ENCODE data around the gene ASTL. TPM values are rescaled to one million over a fixed set of nuclear protein-coding genes. Genes with fewer than 3 reads are reported as not detected.

ASTL gene
- total and polyA plus RNA-seq, 2 experiments from 2014 or later, result not detected

DNA sequence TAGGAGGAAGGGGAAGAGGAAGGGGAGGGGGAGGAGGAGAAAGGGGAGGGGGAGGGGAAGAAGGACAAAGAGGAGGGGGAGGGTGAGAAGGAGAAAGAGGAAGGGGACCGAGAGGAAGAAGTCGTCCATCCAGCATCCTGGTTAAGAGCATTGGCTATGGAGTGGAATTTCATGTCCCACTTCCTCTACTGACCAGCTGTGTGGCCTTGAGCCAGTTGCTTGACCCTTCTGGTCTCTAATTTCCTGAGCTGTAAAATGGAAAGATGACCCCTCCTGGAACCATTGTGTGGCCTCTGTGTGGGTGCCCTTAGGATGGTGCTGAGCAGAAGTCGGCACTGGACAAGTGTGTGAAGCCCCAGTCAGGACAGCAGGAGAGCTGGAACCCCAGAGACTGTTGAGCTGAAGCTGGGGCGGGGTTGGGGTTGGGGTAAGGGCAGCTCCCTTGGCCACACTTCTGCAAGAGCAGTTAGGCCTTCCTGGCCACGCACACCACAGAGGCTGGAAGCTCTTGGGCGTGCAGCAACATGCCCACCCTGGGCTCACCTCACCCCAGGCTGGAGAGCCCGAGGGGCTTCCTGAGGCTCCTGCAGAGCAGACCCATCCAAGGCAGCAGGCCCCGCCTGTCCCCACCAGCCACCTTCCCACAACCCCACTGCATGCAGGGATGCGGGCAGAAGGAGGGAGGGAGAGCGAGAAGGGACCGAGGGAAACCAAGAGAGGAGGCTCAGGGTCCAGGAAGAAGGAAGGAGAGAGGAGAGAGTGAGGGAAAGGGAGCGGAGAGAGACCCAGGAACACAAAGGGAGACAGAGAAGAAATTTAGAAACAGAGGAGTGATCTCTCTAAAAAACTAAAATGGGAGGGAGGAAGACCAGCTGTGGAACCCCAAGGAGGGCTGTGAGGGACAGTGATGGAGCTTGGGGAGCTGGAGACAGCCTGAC, 38.2 kb downstream of the ASTL start:
- TF ChIP-seq, protein P1, sequence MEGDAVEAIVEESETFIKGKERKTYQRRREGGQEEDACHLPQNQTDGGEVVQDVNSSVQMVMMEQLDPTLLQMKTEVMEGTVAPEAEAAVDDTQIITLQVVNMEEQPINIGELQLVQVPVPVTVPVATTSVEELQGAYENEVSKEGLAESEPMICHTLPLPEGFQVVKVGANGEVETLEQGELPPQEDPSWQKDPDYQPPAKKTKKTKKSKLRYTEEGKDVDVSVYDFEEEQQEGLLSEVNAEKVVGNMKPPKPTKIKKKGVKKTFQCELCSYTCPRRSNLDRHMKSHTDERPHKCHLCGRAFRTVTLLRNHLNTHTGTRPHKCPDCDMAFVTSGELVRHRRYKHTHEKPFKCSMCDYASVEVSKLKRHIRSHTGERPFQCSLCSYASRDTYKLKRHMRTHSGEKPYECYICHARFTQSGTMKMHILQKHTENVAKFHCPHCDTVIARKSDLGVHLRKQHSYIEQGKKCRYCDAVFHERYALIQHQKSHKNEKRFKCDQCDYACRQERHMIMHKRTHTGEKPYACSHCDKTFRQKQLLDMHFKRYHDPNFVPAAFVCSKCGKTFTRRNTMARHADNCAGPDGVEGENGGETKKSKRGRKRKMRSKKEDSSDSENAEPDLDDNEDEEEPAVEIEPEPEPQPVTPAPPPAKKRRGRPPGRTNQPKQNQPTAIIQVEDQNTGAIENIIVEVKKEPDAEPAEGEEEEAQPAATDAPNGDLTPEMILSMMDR (IDR thresholded peaks at IDR 0.05; ENCODE audit: poor library complexity), result no peak
- TF ChIP-seq EZH2phosphoT487 (IDR thresholded peaks at IDR 0.05; ENCODE audit: low read depth, severe bottlenecking, unreplicated experiment), result no peak
- TF ChIP-seq EZH2 (IDR thresholded peaks at IDR 0.05; ENCODE audit: borderline replicate concordance), result no peak
- no peaks in the 10 kb centered on the region for H3K9me3 ChIP-seq (ENCODE audit: low read depth)
- no peak overlapping the region for H3K4me2 ChIP-seq
- DNase-seq (ENCODE audit: low spot score), result no peak
- no peak overlapping the region for H3K4me3 ChIP-seq
- H3K27ac ChIP-seq, result no peak overlapping the region
- H3K9me2 ChIP-seq (replicated peaks; ENCODE audit: insufficient read depth), result no peaks in the 10 kb centered on the region
- H3K4me1 ChIP-seq (ENCODE audit: insufficient read depth), result no peaks in the 10 kb centered on the region
- no peaks in the 10 kb centered on the region for H3K79me2 ChIP-seq
- H3K36me3 ChIP-seq (replicated peaks; ENCODE audit: insufficient read depth, low read depth), result no peaks in the 10 kb centered on the region
- H2AFZ ChIP-seq, result no peak overlapping the region
- WGBS (ENCODE audit: low lambda C conversion rate, missing lambda C conversion rate), result 81% methylated on average over 10 of the region's 12 CpGs
- no peaks in the 10 kb centered on the region for H3K27me3 ChIP-seq
- H4K20me1 ChIP-seq (ENCODE audit: insufficient read depth, poor library complexity, severe bottlenecking), result no peaks in the 10 kb centered on the region

DNA sequence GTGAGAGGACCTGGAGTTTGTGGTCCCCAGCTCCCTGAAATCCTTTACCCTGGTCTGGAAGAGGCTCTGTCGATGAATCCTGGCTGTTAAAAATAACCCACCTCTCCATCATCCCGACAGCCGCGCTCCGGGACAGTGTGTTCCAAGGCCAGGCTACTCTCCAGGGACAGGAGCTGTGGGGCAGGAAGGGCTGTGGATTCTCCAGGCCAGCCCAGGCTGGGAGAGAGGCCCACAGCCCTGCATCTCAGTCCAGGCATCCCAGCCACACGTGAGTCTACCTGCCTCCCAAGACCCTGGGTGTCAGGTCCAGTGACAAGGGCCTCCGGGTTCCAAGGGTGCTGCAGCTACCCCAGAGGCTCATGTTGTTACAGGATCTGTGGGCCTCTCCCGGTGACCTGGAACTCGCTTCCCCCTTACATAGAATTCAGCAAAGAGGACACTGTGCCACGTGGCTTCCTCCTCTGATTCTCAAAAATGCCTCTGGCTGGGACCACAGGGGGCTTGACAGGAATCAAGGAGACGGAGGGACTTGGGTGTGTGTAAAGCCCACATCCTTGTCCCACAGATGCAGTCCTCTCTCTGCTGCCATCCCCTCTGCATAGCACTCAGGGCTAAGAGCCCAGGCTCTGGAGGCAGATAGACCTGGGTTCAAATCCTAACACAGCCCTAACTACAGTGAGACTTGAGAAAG, 39.3 kb downstream of the ASTL start:
- Histone ChIP-seq H3K9me2 (replicated peaks; ENCODE audit: insufficient read depth) (no peaks in the 10 kb centered on the region), H3K36me3 (replicated peaks; ENCODE audit: insufficient read depth, low read depth) (no peaks in the 10 kb centered on the region), H4K20me1 (ENCODE audit: insufficient read depth, poor library complexity, severe bottlenecking) (no peaks in the 10 kb centered on the region), H3K4me2 (no peak overlapping the region), H3K27me3 (no peaks in the 10 kb centered on the region), H3K4me3 (no peak overlapping the region), H3K79me2 (no peaks in the 10 kb centered on the region), H3K4me1 (ENCODE audit: insufficient read depth) (no peaks in the 10 kb centered on the region), H3K9me3 (ENCODE audit: low read depth) (no peaks in the 10 kb centered on the region), H2AFZ (no peak overlapping the region), H3K27ac (no peak overlapping the region)
- TF ChIP-seq EZH2phosphoT487 (IDR thresholded peaks at IDR 0.05; ENCODE audit: low read depth, severe bottlenecking, unreplicated experiment), result no peak
- TF ChIP-seq, protein P1 (IDR thresholded peaks at IDR 0.05; ENCODE audit: poor library complexity), result no peak
- no peak for TF ChIP-seq EZH2 (IDR thresholded peaks at IDR 0.05; ENCODE audit: borderline replicate concordance)
- no peak for DNase-seq (ENCODE audit: low spot score)
- WGBS (ENCODE audit: low lambda C conversion rate, missing lambda C conversion rate), result 76% methylated on average over 11 of the region's 11 CpGs

GRCh38 chr2:96097951-96098823, 40.1 kb downstream of the ASTL start:
- H3K4me1 ChIP-seq (ENCODE audit: insufficient read depth), result no peaks in the 10 kb centered on the region
- H3K79me2 ChIP-seq, result no peaks in the 10 kb centered on the region
- H3K36me3 ChIP-seq (replicated peaks; ENCODE audit: insufficient read depth, low read depth), result no peaks in the 10 kb centered on the region
- no peaks in the 10 kb centered on the region for H3K9me2 ChIP-seq (replicated peaks; ENCODE audit: insufficient read depth)
- H3K4me2 ChIP-seq, result no peak overlapping the region
- WGBS (ENCODE audit: low lambda C conversion rate, missing lambda C conversion rate), result 74% methylated on average over 7 of the region's 7 CpGs
- H4K20me1 ChIP-seq (ENCODE audit: insufficient read depth, poor library complexity, severe bottlenecking), result no peaks in the 10 kb centered on the region
- H3K4me3 ChIP-seq, result no peak overlapping the region
- no peak overlapping the region for H2AFZ ChIP-seq
- no peaks in the 10 kb centered on the region for H3K9me3 ChIP-seq (ENCODE audit: low read depth)
- H3K27me3 ChIP-seq, result no peaks in the 10 kb centered on the region
- no peak for TF ChIP-seq EZH2 (IDR thresholded peaks at IDR 0.05; ENCODE audit: borderline replicate concordance)
- TF ChIP-seq EZH2phosphoT487 (IDR thresholded peaks at IDR 0.05; ENCODE audit: low read depth, severe bottlenecking, unreplicated experiment), result no peak
- TF ChIP-seq, protein P1 (IDR thresholded peaks at IDR 0.05; ENCODE audit: poor library complexity), result no peak
- H3K27ac ChIP-seq, result no peak overlapping the region
- DNase-seq (ENCODE audit: low spot score), result no peak
